Measurements from ENCODE around the gene PODXL. TPM values are rescaled to one million over a fixed set of nuclear protein-coding genes. Genes with fewer than 3 reads are reported as not detected.

Gene PODXL
- total and polyA plus RNA-seq, 2 donors (not counting 1 experiment from before 2014, with no cell fraction given), result 0.17 to 0.27 TPM

- Histone ChIP-seq H3K36me3 (ENCODE audit: control insufficient read depth, insufficient read depth, low read length) (no peaks in the 10 kb centered on the region), H3K4me3 (replicated peaks in 1 of 4; ENCODE audit: control extremely low read depth in 1 of 4, insufficient read depth in 1 of 4, low read depth in 3 of 4, low read length in 4 of 4) (no peak overlapping the region), H3K27me3 (ENCODE audit: control insufficient read depth, insufficient read depth, low read length) (no peaks in the 10 kb centered on the region), H3K27ac (ENCODE audit: insufficient read depth, low read length) (no peak overlapping the region), H3K4me2 (ENCODE audit: extremely low read depth, insufficient read depth, low read length) (no peak overlapping the region), H3K79me2 (ENCODE audit: control insufficient read depth, insufficient read depth, low read length) (no peaks in the 10 kb centered on the region), H3K4me1 (ENCODE audit: control insufficient read depth, extremely low read depth, insufficient read depth, low read length) (no peaks in the 10 kb centered on the region), H3K9ac (ENCODE audit: insufficient read depth, low read length) (no peak overlapping the region), H4K20me1 (ENCODE audit: control insufficient read depth, extremely low read depth, insufficient read depth, low read length) (no peaks in the 10 kb centered on the region), H2AFZ (ENCODE audit: low read length) (no peak overlapping the region), H3K9me3 (ENCODE audit: control insufficient read depth, insufficient read depth, low read depth, low read length) (no peaks in the 10 kb centered on the region)
- DNase-seq (ENCODE audit: low read depth in 2 of 2), result peak in 1 of 2 donors; percentile 72
- no peak for TF ChIP-seq EZH2 (IDR thresholded peaks at IDR 0.05; ENCODE audit: low read length, missing control alignments)
- TF ChIP-seq, protein P1, sequence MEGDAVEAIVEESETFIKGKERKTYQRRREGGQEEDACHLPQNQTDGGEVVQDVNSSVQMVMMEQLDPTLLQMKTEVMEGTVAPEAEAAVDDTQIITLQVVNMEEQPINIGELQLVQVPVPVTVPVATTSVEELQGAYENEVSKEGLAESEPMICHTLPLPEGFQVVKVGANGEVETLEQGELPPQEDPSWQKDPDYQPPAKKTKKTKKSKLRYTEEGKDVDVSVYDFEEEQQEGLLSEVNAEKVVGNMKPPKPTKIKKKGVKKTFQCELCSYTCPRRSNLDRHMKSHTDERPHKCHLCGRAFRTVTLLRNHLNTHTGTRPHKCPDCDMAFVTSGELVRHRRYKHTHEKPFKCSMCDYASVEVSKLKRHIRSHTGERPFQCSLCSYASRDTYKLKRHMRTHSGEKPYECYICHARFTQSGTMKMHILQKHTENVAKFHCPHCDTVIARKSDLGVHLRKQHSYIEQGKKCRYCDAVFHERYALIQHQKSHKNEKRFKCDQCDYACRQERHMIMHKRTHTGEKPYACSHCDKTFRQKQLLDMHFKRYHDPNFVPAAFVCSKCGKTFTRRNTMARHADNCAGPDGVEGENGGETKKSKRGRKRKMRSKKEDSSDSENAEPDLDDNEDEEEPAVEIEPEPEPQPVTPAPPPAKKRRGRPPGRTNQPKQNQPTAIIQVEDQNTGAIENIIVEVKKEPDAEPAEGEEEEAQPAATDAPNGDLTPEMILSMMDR (conservative IDR thresholded peaks at IDR 0.05 in 1 of 2, IDR thresholded peaks at IDR 0.05 in 1 of 2; ENCODE audit: low read depth in 1 of 2, low read length in 2 of 2), result no peak
Measured at GRCh38 chr7:131600085-131600881, 43.9 kb upstream of the PODXL start.

GRCh38 chr7:131596785-131597184 is 40.4 kb upstream of the PODXL start:
- no peak overlapping the region for H3K27ac ChIP-seq (ENCODE audit: insufficient read depth, low read length)
- no peak overlapping the region for H3K4me2 ChIP-seq (ENCODE audit: extremely low read depth, insufficient read depth, low read length)
- H3K36me3 ChIP-seq (ENCODE audit: control insufficient read depth, insufficient read depth, low read length), result no peaks in the 10 kb centered on the region
- TF ChIP-seq EZH2 (IDR thresholded peaks at IDR 0.05; ENCODE audit: low read length, missing control alignments), result no peak
- TF ChIP-seq, protein P1 (conservative IDR thresholded peaks at IDR 0.05 in 1 of 2, IDR thresholded peaks at IDR 0.05 in 1 of 2; ENCODE audit: low read depth in 1 of 2, low read length in 2 of 2), result no peak
- H2AFZ ChIP-seq (ENCODE audit: low read length), result no peak overlapping the region
- H3K4me1 ChIP-seq (ENCODE audit: control insufficient read depth, extremely low read depth, insufficient read depth, low read length), result no peaks in the 10 kb centered on the region
- H3K79me2 ChIP-seq (ENCODE audit: control insufficient read depth, insufficient read depth, low read length), result no peaks in the 10 kb centered on the region
- H3K9me3 ChIP-seq (ENCODE audit: control insufficient read depth, insufficient read depth, low read depth, low read length), result no peaks in the 10 kb centered on the region
- no peak for DNase-seq (ENCODE audit: low read depth in 2 of 2)
- H4K20me1 ChIP-seq (ENCODE audit: control insufficient read depth, extremely low read depth, insufficient read depth, low read length), result no peaks in the 10 kb centered on the region
- no peaks in the 10 kb centered on the region for H3K27me3 ChIP-seq (ENCODE audit: control insufficient read depth, insufficient read depth, low read length)
- H3K4me3 ChIP-seq (replicated peaks in 1 of 4; ENCODE audit: control extremely low read depth in 1 of 4, insufficient read depth in 1 of 4, low read depth in 3 of 4, low read length in 4 of 4), result no peak overlapping the region
- no peak overlapping the region for H3K9ac ChIP-seq (ENCODE audit: insufficient read depth, low read length)

DNA sequence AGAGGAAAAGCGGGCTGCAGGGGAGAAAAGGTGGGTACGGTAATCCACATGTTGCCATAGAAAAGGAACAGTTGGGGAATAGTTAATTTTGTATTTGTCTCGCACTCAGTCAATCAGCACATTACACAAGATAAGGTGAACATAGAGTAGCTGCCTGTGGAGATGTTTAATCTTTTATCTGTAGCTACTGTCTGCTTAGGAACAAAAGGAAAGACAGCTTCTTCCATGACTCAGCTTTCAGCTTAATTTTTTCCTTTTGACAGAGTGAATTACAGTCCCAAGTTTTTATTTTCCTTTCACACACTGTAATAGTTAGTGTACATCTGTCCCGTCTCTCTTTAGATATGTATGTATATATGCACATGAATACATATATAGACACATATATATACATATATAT is 39.3 kb upstream of the PODXL start:
- H3K4me2 ChIP-seq (ENCODE audit: extremely low read depth, insufficient read depth, low read length), result no peak overlapping the region
- no peaks in the 10 kb centered on the region for H3K79me2 ChIP-seq (ENCODE audit: control insufficient read depth, insufficient read depth, low read length)
- H3K36me3 ChIP-seq (ENCODE audit: control insufficient read depth, insufficient read depth, low read length), result no peaks in the 10 kb centered on the region
- TF ChIP-seq EZH2 (IDR thresholded peaks at IDR 0.05; ENCODE audit: low read length, missing control alignments), result no peak
- TF ChIP-seq, protein P1 (conservative IDR thresholded peaks at IDR 0.05 in 1 of 2, IDR thresholded peaks at IDR 0.05 in 1 of 2; ENCODE audit: low read depth in 1 of 2, low read length in 2 of 2), result no peak
- H3K4me1 ChIP-seq (ENCODE audit: control insufficient read depth, extremely low read depth, insufficient read depth, low read length), result no peaks in the 10 kb centered on the region
- no peak overlapping the region for H3K4me3 ChIP-seq (replicated peaks in 1 of 4; ENCODE audit: control extremely low read depth in 1 of 4, insufficient read depth in 1 of 4, low read depth in 3 of 4, low read length in 4 of 4)
- no peaks in the 10 kb centered on the region for H4K20me1 ChIP-seq (ENCODE audit: control insufficient read depth, extremely low read depth, insufficient read depth, low read length)
- no peak overlapping the region for H3K9ac ChIP-seq (ENCODE audit: insufficient read depth, low read length)
- H3K27ac ChIP-seq (ENCODE audit: insufficient read depth, low read length), result no peak overlapping the region
- no peaks in the 10 kb centered on the region for H3K27me3 ChIP-seq (ENCODE audit: control insufficient read depth, insufficient read depth, low read length)
- no peak overlapping the region for H2AFZ ChIP-seq (ENCODE audit: low read length)
- H3K9me3 ChIP-seq (ENCODE audit: control insufficient read depth, insufficient read depth, low read depth, low read length), result no peaks in the 10 kb centered on the region
- no peak for DNase-seq (ENCODE audit: low read depth in 2 of 2)

All from fibroblast of lung (primary cell).